ENCODE data around the gene HOXB13. TPM values are rescaled to one million over a fixed set of nuclear protein-coding genes. Genes with fewer than 3 reads are reported as not detected.

Gene HOXB13
- total RNA-seq, 2 donors from 2014 or later, result not detected

DNA sequence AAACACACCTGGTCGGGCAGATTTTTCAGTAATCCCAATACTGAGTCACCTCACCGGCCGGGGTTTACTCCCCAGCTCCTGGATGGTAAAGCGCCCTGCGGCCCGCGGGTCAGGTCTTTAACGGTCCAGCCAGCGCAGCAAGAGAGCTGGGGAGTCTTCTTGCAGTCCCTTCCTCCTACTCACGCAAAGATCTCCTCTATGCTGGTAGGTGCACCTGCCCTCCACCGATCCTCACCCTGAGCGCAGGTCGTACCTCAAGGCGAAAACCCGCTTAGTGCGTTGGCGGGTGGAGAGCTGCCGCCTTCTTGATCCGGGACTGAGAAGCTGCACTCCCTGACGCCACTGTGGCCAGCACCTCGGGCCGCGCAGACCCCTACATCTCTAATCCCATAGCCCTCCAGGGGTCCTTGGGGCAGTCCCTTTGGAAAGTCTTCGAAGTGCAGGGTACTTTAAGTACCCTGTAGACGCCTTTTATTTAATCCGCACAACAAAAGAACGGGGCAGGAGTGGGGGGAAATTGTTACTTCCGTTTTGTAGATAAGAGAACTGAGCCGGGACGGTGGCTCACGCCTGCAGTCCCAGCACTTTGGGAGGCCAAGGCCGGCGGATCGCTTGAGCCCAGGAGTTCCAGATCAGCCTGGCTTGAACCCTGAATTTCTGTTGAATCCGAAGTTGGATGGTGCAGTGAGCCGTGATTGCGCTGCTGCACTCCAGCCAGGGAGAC, 10.4 kb upstream of the HOXB13 start:
- Mint-ChIP-seq H3K27ac (no peak overlapping the region), H3K36me3 (no peaks in the 10 kb centered on the region), H3K9me3 (no peaks in the 10 kb centered on the region), H3K4me1 (ENCODE audit: low read depth in 2 of 2) (peaks cover 5 to 6% of the 10 kb centered on the region in 2 donors), H3K4me3 (peak overlapping the region; percentile 48), H3K27me3 (peaks cover 58 to 80% of the 10 kb centered on the region in 2 donors)
- ATAC-seq, result no peak
- no peak for DNase-seq (ENCODE audit: low spot score)

DNA sequence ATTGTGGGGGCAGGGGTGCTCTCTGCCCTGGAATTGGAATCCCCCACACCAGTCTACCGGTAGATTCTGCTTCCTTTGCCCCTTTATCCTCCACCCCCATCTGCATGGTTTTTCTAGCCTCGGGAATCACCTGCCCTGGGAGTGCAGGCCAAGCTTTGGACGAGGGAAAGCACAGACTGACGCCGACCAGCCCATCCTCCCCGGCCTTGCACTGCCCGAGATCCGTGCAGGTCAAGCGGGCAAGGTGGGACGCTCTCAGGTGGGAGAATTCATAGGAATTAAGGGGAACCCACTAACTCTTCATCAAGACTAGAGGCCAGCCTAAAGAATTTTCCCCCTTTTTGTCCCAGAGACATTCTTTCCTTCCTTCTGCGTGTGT, 9.9 kb upstream of the HOXB13 start:
- H3K4me1 Mint-ChIP-seq (ENCODE audit: low read depth in 2 of 2), result peaks cover 11% of the 10 kb centered on the region in 2 donors
- H3K27ac Mint-ChIP-seq, result no peak overlapping the region
- H3K36me3 Mint-ChIP-seq, result no peaks in the 10 kb centered on the region
- ATAC-seq, result no peak
- DNase-seq (ENCODE audit: low spot score), result no peak
- H3K9me3 Mint-ChIP-seq, result no peaks in the 10 kb centered on the region
- H3K4me3 Mint-ChIP-seq, result no peak overlapping the region
- peaks cover 61 to 80% of the 10 kb centered on the region in 2 donors for H3K27me3 Mint-ChIP-seq

DNA sequence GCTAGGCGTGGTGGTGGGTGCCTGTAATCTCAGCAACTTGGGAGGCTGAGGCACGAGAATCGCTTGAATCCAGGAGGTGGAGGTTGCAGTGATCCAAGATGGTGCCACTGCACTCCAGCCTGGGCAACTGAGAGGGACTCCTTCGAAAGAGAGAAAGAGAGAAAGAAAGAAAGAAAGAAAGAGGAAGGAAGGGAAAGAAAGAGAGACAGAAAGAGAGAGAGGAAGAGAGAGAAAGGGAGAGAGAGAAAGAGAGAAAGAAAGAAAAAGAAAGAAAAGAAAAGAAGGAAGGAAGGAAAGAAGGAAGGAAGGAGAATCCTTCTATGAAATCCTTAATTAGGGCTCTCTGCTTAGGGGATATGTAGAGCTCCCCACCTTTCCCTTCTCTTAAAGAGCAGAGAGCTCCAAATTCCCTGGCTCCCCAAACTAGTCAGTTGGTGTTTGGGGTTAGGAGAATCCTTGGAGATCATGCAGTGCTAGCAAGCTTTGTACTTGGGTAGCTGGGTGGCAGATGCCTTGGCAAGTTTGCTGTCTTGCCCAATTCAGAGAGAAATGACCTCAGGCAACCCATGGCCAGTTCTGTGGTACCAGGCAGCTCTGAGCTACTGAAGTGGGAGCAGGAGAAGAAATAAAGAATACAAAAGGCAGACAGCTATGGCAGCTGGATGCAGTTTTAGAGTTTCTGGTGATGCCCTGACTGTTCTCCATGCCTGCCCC, 8.9 kb upstream of the HOXB13 start:
- no peaks in the 10 kb centered on the region for H3K9me3 Mint-ChIP-seq
- H3K27ac Mint-ChIP-seq, result no peak overlapping the region
- no peak for ATAC-seq
- peaks cover 13% of the 10 kb centered on the region in 2 donors for H3K4me1 Mint-ChIP-seq (ENCODE audit: low read depth in 2 of 2)
- peaks cover 59 to 79% of the 10 kb centered on the region in 2 donors for H3K27me3 Mint-ChIP-seq
- no peak for DNase-seq (ENCODE audit: low spot score)
- H3K4me3 Mint-ChIP-seq, result no peak overlapping the region
- no peaks in the 10 kb centered on the region for H3K36me3 Mint-ChIP-seq

DNA sequence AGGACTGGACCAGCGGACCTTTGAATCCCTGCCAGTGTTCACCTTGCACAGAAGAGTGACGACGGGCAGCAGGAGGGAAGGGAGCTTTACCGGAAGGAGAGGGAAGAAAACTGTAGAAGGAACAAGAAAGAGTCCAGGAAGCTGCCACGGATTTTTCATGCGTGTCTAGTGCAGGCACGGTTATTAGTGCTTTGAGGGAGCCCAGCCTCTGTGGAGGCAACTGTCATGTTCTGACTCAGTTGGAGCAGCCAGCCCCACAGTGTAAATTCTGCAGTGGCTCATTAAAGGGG, 6.5 kb upstream of the HOXB13 start:
- DNase-seq (ENCODE audit: low spot score), result no peak
- no peak overlapping the region for H3K4me3 Mint-ChIP-seq
- H3K27me3 Mint-ChIP-seq, result peaks cover 68 to 86% of the 10 kb centered on the region in 2 donors
- no peak for ATAC-seq
- peaks cover 4% of the 10 kb centered on the region for H3K36me3 Mint-ChIP-seq
- no peak overlapping the region for H3K27ac Mint-ChIP-seq
- H3K4me1 Mint-ChIP-seq (ENCODE audit: low read depth in 2 of 2), result peaks cover 13% of the 10 kb centered on the region in 2 donors
- H3K9me3 Mint-ChIP-seq, result no peaks in the 10 kb centered on the region

DNA sequence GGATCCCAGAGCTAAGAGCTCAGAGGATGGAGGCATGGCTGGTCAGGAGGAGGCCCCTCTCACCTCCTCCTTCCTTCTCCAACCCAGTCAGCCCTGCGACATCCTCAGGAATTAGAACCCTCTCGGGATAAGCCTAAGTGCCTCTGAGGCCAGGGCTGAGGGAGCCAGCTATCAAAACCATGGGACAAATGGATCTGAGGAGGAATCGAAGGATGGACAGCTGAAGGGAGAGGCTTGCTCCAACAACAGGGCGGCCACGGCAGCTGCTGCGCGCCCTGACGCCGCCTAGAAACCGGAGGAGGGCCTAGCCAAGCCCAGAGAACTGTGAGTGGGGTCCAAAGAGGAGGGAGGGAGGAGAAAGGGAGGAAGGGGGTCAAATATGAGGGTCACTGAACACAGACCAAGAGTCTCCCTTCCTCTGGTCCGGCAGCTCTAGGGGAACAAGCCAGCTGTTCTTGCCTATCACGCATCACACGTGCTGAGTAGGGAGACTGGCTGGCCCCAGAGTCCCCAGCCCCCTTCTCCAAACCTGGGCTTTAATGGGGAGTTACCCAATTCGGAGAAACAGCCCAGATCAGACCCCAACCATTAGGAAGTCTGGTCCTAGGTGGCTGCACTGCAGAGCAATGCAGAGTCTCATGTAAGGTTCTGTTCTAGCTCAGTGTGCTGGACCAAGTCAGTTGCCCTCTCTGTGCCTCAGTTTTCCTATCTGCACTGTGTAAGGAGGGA, 5.9 kb upstream of the HOXB13 start:
- Mint-ChIP-seq H3K9me3 (no peaks in the 10 kb centered on the region), H3K36me3 (peaks cover 4% of the 10 kb centered on the region), H3K27me3 (peaks cover 68 to 87% of the 10 kb centered on the region in 2 donors), H3K27ac (no peak overlapping the region), H3K4me1 (ENCODE audit: low read depth in 2 of 2) (peaks cover 13 to 15% of the 10 kb centered on the region in 2 donors), H3K4me3 (no peak overlapping the region)
- ATAC-seq (peak in 1 of 2 donors; percentile 40), DNase-seq (ENCODE audit: low spot score) (no peak)

DNA sequence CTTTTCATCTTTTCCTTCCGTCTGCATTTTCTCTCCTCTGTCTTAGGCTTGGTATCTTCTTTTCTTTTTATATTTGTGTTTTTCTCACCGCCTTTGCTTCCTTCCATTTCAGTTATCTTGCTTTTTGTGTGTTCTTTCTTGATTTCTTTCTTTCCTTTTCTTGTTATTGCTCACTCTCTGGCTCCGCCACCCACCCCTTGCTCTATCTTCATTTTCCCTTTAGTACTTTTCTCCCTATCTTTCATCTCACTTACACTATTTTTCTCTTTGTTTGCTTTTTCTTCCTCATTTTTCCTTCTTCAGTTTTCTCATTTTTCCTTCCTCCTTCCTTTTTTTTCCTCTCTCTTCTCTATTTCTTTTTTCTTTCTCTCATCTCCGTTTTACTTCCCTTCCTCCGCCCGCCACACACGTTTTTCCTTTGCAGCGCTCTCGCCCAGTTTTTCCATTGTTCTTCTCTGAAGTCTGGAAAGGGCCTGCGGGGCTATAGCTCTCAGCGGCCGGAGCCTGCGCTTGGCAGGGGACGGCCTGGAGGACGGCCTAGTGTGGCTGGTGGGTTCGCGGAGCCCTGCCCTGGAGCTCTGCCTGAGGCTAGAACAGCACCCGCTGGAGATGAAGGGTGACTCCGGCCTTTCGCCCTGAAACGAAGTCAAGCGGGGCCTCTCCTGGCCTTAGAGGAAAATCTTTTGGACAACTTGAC, 5.2 kb upstream of the HOXB13 start:
- peak overlapping the region; percentile 36 for H3K4me3 Mint-ChIP-seq
- peaks cover 11 to 16% of the 10 kb centered on the region in 2 donors for H3K4me1 Mint-ChIP-seq (ENCODE audit: low read depth in 2 of 2)
- DNase-seq (ENCODE audit: low spot score) (no peak), ATAC-seq (no peak)
- H3K9me3 Mint-ChIP-seq, result no peaks in the 10 kb centered on the region
- H3K36me3 Mint-ChIP-seq, result peaks cover 4% of the 10 kb centered on the region
- no peak overlapping the region for H3K27ac Mint-ChIP-seq
- peaks cover 66 to 87% of the 10 kb centered on the region in 2 donors for H3K27me3 Mint-ChIP-seq

DNA sequence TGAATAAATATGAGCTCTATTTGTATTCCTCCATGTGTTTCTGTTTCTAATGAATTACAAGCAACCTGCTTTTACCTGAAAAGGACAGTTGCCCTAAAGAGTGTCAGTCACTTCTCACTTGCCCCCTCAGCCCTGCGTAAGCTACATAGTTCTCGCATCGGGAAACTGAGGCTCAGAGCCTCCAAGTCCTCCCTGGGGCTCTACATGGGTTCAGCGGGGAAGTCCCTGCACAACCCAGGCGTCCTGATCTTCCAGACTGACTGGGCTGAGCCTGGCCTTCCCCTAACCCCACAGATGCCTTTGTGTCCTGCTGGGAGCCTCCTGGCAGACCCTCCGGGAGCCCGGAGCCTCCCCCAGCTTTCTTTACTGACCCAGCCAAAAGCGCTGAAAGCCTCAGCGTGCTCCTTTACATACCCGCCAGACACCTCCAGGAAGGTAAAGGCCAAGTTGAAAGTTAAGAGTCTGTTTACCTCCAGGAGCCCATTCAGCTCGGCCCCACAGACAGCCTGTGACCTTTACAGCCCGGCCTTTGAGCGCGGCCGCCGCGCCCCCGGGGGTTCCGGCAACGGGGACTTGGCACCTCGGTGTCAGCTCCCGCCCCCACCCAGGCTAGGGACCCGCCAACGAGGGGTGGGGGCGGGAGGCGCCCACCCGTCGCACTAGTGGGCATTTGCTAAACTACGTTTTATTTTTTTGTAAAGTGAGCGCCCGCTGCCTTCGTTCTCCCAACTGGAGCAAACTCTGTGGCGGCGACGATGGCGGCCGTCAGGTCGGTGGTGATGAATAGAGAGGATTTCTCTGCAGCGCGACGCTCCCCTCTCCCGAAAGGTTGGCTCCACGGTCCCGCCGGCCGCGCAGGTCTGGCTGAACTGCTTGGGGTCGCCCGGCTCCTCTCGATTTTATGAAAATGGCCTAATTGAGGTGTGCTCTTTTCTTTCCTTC, 4.4 kb upstream of the HOXB13 start:
- H3K27ac Mint-ChIP-seq, result no peak overlapping the region
- peaks cover 15 to 18% of the 10 kb centered on the region in 2 donors for H3K4me1 Mint-ChIP-seq (ENCODE audit: low read depth in 2 of 2)
- H3K9me3 Mint-ChIP-seq, result no peaks in the 10 kb centered on the region
- H3K27me3 Mint-ChIP-seq, result peaks cover 65 to 95% of the 10 kb centered on the region in 2 donors
- no peak for DNase-seq (ENCODE audit: low spot score)
- ATAC-seq, result no peak
- H3K4me3 Mint-ChIP-seq, result peak overlapping the region; percentile 36
- H3K36me3 Mint-ChIP-seq, result peaks cover 4% of the 10 kb centered on the region

DNA sequence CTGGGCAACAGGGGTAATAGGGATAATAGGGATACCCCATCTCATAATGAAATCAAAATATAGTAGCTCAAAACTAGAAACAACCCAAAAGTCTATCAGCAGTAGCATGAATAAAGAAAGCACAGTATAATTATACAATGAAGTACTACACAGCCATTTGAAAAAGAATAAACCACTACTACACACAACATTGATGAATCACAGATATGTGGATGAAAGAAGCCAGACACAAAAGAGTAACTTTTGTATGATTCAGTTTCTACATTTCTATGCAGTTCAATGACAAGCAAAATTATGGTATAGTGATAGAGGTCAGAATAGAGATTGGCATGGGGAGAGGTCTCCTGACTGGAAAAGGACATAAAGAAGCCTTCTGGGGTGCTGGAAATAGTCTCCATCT, 2.8 kb upstream of the HOXB13 start:
- H3K4me3 Mint-ChIP-seq, result no peak overlapping the region
- no peak for ATAC-seq
- peaks cover 15 to 18% of the 10 kb centered on the region in 2 donors for H3K4me1 Mint-ChIP-seq (ENCODE audit: low read depth in 2 of 2)
- no peak for DNase-seq (ENCODE audit: low spot score)
- H3K9me3 Mint-ChIP-seq, result no peaks in the 10 kb centered on the region
- no peak overlapping the region for H3K27ac Mint-ChIP-seq
- H3K36me3 Mint-ChIP-seq, result peaks cover 4% of the 10 kb centered on the region
- H3K27me3 Mint-ChIP-seq, result peaks cover 64 to 96% of the 10 kb centered on the region in 2 donors

DNA sequence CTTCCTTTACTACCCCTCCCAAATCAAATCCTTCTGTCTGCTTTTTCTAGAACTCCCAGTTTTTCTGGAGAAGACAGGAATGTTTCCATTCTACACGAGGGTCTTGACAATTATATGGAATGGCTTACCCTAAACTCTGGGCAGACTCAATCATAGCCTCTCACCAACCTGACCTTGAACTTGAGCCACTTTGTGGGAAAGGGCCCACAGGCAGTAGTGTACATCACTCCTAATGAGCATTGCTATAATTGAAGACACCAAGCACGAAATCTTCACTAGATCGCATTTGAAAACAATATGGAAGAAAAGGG, 1.6 kb upstream of the HOXB13 start:
- Mint-ChIP-seq H3K27me3 (peaks cover 61 to 92% of the 10 kb centered on the region in 2 donors), H3K27ac (no peak overlapping the region), H3K4me3 (no peak overlapping the region), H3K4me1 (ENCODE audit: low read depth in 2 of 2) (peaks cover 17 to 19% of the 10 kb centered on the region in 2 donors), H3K9me3 (no peaks in the 10 kb centered on the region), H3K36me3 (peaks cover 4% of the 10 kb centered on the region)
- DNase-seq (ENCODE audit: low spot score), result no peak
- ATAC-seq, result no peak

DNA sequence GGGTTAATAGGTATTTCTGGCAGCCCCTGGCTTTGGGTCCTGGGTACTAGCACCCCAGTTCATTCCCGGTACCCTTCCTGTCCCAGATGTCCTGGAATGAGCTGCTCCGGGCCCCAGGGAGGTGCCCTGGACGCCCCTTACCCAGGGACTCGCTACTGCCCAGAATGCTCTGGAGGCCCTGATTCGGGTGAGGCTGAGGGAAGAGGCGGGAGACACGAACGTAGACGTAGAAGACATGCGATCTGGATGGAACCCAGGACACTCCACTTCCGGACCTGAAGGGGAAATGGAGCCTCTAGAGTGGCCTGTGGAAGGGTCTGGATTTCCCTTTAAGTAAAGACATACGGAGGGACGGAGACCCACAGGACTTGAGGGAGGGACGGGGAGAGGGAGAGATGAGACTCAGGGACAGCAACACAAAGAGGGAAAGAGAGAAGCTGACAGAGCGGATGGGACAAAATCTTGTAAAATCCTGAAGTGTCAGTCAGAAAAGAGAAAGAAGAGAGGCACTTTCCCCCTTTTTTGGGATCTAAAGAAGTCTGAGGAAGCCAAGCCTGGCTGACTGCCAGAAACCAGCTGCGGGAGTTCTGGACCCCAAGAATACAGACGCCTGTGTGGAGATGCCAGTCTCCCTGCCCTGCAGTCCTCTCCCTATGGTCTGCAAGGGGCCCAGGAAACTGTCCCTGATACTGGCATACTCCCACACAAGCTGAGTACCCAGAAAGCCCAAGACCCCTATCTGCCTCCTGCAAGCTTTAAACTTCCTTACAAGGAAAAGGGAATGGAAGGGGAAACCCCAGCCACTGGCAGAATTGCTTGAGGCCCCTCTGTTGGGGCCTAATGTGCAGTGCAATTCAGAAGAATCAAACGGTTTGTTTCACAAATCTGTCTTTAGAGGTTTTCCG, 1.0 kb upstream of the HOXB13 start:
- DNase-seq (ENCODE audit: low spot score), result no peak
- no peak for ATAC-seq
- Mint-ChIP-seq H3K27me3 (peaks cover 58 to 92% of the 10 kb centered on the region in 2 donors), H3K4me3 (peak overlapping the region; percentile 8), H3K9me3 (no peaks in the 10 kb centered on the region), H3K27ac (no peak overlapping the region), H3K36me3 (peaks cover 4% of the 10 kb centered on the region), H3K4me1 (ENCODE audit: low read depth in 2 of 2) (peaks cover 20 to 23% of the 10 kb centered on the region in 2 donors)

DNA sequence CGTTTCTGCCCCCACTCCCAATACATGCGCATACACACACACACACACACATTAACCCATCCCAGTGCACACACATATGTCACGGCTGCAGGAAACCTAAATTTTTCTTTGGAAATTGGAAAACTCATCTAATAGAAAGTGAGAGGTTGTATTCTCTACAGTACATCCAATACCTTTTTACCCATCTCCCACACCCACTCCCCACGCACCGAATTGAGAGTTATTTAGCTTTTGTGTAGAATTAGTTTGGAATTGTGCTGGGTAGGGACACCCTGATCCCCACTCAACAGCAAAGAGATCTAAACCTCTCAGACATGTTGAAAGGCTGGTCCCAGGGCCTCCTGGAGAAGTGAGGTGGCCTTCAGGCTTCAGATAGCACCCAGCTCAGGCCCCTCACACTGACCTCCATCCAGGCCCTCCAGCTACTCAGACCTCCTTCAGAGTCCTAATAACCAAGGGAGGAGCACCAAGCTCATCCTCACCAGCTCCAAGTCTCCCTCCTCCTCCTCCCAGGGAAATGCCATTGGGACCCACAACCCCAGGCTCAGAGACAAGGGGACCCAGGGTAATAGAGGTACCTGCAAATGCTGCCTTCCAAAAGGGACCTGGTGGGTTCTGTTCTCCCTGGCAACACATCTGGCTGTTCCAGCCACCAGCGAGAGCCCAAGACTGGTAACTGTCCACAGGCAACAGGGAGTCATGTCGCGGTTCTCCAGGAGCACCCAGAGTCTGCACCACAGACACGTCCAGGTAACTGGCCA, 955 bp downstream of the HOXB13 start:
- DNase-seq (ENCODE audit: low spot score) (no peak), ATAC-seq (no peak)
- peak overlapping the region; percentile 67 for H3K4me3 Mint-ChIP-seq
- H3K36me3 Mint-ChIP-seq, result peaks cover 4% of the 10 kb centered on the region
- H3K27ac Mint-ChIP-seq, result no peak overlapping the region
- H3K27me3 Mint-ChIP-seq, result peaks cover 53 to 84% of the 10 kb centered on the region in 2 donors
- peaks cover 22 to 30% of the 10 kb centered on the region in 2 donors for H3K4me1 Mint-ChIP-seq (ENCODE audit: low read depth in 2 of 2)
- H3K9me3 Mint-ChIP-seq, result no peaks in the 10 kb centered on the region

DNA sequence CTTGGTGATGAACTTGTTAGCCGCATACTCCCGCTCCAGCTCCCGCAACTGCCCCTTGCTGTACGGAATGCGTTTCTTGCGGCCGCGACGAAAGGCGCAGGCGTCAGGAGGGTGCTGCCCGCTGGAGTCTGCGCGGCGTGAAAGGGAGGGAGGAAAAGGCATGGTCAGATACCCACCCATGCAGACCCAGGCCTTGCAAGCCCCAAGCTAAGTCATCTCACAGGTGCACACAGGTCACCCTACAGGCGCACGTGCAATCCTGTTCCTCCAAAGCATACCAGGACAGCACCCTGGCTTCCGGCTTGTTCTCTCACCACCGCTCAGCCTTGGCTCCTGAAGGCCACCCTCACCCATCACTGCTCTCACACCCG, 1.6 kb downstream of the HOXB13 start:
- H3K27ac Mint-ChIP-seq, result no peak overlapping the region
- peaks cover 4% of the 10 kb centered on the region for H3K36me3 Mint-ChIP-seq
- peaks cover 22 to 30% of the 10 kb centered on the region in 2 donors for H3K4me1 Mint-ChIP-seq (ENCODE audit: low read depth in 2 of 2)
- no peaks in the 10 kb centered on the region for H3K9me3 Mint-ChIP-seq
- no peak for DNase-seq (ENCODE audit: low spot score)
- H3K27me3 Mint-ChIP-seq, result peaks cover 54 to 84% of the 10 kb centered on the region in 2 donors
- no peak overlapping the region for H3K4me3 Mint-ChIP-seq
- ATAC-seq, result no peak

All from natural killer cell treated with Interleukin-12 subunit alpha and Interleukin-12 subunit beta and Interleukin-15 and Interleukin-18, amount 100 ng/mL, for 72 hours (primary cell).